Measurements from ENCODE around the gene APC2.
A peak's percentile ranks its signal among the peaks of the same experiment; 100 is the strongest.
"Not testable (repeated sequence)": the region's sequence is repeated elsewhere in the genome, so short reads cannot be mapped to it uniquely, and the experiment has no call there.

The APC2 gene

GRCh38 chr19:1497578-1498235 is 47.8 kb downstream of the APC2 start:
- no peak for DNase-seq

DNA sequence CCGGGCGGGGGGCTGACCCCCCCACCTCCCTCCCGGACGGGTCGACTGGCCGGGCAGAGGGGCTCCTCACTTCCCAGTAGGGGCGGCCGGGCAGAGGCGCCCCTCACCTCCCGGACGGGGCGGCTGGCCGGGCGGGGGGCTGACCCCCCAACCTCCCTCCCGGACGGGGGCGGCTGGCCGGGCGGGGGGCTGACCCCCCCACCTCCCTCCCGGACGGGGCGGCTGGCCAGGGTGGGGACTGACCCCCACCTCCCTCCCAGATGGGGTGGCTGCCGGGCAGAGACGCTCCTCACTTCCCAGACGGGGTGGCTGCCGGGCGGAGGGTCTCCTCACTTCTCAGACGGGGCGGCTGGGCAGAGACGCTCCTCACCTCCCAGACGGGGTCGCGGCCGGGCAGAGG is 49.3 kb downstream of the APC2 start:
- DNase-seq, result not testable (repeated sequence)

GRCh38 chr19:1501200-1501595 is 51.3 kb downstream of the APC2 start:
- DNase-seq, result no peak

DNA sequence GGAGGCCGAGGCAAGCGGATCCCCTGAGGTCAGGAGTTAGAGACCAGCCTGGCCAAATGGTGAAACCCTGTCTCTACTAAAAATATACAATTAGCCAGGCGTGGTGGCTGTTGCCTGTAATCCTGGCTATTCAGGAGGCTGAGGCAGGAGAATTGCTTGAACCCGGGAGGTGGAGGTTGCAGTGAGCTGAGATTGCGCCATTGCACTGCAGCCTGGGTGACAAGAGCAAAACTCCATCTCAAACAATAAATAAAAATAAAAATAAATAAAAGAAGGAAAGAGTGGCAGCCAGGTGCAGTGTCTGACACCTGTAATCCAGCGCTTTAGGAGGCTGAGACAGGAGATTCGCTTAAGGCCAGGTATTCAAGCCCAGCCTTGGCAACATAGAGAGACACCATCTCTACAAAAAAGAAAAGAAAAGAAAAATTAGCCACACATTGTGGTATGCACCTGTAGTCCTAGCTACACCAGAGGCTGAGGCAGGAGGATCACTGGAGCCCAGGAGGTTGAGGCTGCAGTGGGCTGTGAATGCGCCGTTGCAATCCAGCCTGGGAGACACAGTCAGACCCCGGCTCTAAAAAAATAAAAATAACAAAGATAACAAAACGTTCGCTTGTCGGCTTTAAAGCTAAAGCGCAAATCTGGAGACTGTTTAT is 52.6 kb downstream of the APC2 start:
- no peak for DNase-seq

GRCh38 chr19:1503089-1503924 is 53.4 kb downstream of the APC2 start:
- peak; percentile 68 for DNase-seq

GRCh38 chr19:1503925-1504773 is 54.2 kb downstream of the APC2 start:
- no peak for DNase-seq

GRCh38 chr19:1505012-1505411 is 55.1 kb downstream of the APC2 start:
- DNase-seq, result no peak

- DNase-seq, result no peak
Observed at GRCh38 chr19:1505991-1506881, 56.3 kb downstream of the APC2 start.

DNA sequence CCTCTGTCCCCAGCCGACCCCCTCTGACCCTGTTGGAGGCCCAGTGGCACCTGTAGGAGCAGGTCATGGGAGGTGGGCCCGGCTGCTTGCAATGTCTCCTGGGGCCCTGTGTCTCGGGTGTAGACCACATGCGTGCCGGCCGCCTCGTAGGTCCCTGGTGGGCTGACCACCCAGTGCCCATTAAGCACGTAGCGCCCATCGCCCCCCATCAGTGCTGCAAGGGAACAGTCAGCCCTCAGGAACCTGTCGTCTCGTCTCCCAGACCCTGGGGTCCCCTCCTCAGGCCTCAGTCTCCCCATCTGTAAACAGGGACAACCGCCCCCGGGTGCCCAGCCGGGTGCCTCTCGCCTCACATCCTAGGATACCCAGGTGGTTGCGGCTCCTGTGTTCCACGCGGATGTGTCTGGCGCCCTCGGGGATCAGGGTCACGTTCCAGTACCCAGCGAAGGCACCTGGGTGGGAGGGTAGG is 57.3 kb downstream of the APC2 start:
- no peak for DNase-seq

DNA sequence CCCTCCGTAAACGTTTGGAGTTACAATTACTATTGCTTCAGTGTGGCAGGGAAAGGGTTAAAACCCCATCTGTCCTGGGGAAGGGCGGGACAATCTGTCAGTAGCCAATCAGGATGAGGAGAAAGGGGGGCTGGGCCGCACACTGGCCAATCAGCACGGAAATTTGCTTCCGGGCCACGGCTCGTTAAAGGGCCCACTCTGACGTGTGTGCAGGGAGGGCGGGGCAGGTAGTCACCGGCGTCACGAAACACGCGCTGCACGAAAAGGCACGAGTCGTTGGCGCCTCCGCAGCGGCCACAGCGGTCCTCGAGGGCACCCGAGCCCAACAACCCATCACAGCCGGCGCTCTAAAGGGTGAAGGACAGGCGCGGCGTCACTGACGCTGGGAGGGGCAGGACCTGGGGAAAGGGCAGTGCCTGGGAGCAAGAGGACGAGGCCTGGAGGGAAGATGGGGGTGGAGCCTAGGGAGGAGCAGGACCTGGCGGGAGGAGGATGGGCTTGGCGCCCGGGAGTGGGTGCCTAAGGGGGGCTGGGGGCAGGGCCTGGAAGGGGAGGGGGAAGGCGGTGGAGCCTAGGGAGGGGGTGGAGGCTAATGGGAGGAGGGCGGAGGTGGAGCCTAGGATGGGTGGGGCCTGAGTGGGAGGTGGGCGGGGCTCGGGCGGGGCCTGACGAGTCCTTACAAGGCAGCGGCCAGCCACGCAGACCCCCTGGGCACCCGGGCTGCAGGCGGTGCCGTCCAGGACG is 58.0 kb downstream of the APC2 start:
- DNase-seq, result peak; percentile 93

DNA sequence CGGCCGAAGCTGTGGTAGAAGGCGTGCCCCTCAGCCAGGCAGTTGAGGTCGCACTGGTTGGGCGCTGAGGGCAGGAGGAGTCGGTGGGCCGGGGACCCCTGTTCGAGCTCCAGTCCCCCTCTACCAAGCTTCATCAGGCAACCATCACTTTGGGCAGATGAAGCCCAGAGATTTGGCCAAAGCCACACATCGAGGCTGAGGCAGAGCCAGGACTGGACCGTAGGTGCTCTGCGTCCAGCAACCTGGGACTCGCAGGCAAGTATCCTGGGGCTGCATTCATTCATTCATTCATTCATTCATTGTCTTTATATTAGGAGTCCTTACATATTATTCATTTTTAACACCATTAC is 58.6 kb downstream of the APC2 start:
- DNase-seq, result no peak

GRCh38 chr19:1509602-1510441 is 59.9 kb downstream of the APC2 start:
- DNase-seq, result no peak

DNA sequence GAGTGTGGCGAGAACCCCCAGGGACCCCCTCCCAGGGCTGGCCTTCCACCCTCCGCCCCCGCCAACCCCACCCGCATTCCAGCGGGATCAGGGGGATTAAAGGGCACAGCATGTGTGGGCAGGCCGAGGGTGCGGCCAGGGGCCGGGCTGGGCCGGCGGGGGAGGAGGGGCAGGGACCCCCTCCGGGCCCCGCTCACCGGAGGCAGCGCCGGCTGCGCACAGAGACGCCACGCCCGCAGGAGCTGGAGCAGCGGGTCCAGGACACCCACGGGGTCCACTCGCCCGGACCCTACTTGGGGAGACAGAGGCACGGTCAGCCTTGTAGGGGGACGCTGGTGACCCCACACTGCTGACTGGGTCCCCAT is 60.5 kb downstream of the APC2 start:
- no peak for DNase-seq

DNA sequence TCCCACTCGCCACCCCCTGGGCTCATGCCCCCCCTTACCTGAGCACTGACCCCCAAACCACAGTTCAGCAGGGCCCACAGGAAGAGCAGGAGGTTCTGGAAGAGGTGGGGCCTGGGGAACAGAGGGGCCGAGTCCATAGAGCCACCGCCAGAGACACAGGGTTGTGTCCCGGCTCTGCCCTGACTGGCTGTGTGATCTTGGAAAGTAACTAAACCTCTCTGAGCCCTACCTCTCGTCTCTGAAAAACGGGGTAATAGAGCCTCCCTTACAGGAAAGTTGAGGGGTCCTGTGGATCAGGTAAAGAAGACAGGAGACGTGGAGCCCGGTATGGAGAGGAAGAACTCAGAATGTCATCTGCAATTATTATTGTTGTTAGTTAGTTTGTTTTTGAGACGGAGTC is 60.9 kb downstream of the APC2 start:
- no peak for DNase-seq

GRCh38 chr19:1511318-1512317 is 61.7 kb downstream of the APC2 start:
- DNase-seq, result no peak

DNA sequence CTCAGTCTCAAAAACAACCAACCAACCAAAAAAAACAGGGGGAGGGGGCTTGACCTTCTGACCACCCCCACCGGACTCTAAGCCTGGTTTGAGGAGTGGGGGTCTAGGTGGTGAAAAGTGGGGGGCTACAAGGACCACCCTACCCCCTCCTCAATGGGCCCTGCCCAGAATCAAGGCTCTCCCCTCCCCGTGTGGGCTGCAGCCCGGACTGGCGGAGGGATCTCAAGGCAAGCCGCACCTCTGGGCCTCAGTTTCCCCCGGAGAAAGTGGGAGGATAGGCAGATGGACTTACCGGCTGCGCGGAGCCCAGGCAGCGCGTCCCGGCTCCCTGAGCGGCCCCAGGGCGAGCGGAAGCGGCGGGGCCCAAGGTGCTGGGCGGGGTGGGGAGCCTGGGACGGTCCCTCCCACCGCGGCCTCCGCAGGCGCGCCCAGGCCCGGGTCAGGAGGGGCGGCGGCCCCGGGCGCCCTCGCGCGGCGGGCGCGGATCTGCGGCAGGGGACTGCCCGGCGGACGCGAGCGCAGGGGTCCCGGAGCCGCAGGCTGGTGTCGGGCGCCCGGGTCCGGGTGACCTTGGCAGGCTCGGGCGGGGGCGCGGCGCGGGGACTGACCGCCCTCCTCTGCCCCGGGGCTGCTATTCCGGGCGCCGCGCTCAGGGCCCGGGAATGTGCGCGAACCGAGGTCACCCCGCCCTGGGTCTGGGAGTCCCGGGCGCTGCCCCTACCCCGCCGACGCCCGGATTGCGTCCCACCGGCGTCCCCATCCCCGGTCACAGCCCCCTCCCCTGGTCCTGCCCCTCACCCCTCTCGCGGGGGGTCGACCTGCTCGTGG is 63.0 kb downstream of the APC2 start, which contains the start of gene ADAMTSL5:
TSS of gene ADAMTSL5 (minus strand) at position 349 of the 828 bp plus-strand sequence. CDS start 2,076 bp downstream, outside the sequence.
- DNase-seq, result peak; percentile 33

- DNase-seq, result peak; percentile 40
Observed at GRCh38 chr19:1513499-1514294, 63.8 kb downstream of the APC2 start.

All from MV-4-11 (cell line).